Kidney epithelial cell (primary cell): ENCODE data around the gene CCDC197. TPM values are rescaled to one million over a fixed set of nuclear protein-coding genes. Genes with fewer than 3 reads are reported as not detected.

ENCODE experiments used
- DNase-seq: peaks from one replicate; pipeline ENCODE4 v3.0.0-alpha.2; 2010; ENCODE audit warnings: low read depth
- H3K27me3 ChIP-seq: 2 replicates; pipeline ENCODE4 v1.6.0; 2011; ENCODE audit warnings: low read length; ENCODE audit not compliant: control insufficient read depth, insufficient read depth
- H3K36me3 ChIP-seq: 2 replicates; pipeline ENCODE4 v1.5.1; 2011; ENCODE audit warnings: low read length; ENCODE audit not compliant: control insufficient read depth, insufficient read depth
- H3K4me3 ChIP-seq: 2 replicates; pipeline ENCODE4 v1.5.1; 2011; ENCODE audit warnings: low read depth, mild to moderate bottlenecking, control low read depth, low read length
- total RNA-seq: library from RNA; depleted of rRNA; stranded (reverse); fragments of >200 nt; gene quantifications from 2 replicates; pipeline ENCODE4 v1.2.3, GENCODE V29; 2015
- TF ChIP-seq, protein P1 (sequence below): IDR thresholded peaks from 2 replicates; pipeline ENCODE4 v1.5.1; 2011; ENCODE audit warnings: mild to moderate bottlenecking, moderate library complexity, low read length, control low read depth, inconsistent platforms; ENCODE audit not compliant: insufficient read depth, poor library complexity, severe bottlenecking

The CCDC197 gene
- not detected in 2 replicates for total RNA-seq

DNA sequence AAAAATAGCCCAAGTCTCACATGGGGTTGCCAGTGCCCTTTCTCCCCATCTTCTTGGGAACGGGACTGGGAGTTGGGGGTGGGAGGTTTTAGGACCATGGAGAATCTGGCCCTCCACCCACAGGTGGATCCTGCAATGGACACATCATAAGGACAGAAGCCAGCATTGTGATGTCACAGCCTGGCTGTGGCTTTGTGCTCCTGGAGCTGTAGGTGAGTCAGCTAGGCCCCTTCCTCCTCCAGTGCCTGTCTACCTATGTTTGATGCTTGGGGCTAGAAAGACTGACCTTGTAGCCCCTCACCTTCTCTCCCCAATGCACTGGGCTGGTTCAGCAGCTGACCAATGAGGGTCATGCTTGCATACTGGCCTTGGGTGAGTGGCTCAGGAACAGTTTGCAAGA, at the start of gene CCDC197:
CCDC197 (plus strand) TSS at position 220 of the 400 bp plus-strand sequence. CDS start 831 bp downstream, outside the sequence.
- DNase-seq, result no peak
- TF ChIP-seq, protein P1, sequence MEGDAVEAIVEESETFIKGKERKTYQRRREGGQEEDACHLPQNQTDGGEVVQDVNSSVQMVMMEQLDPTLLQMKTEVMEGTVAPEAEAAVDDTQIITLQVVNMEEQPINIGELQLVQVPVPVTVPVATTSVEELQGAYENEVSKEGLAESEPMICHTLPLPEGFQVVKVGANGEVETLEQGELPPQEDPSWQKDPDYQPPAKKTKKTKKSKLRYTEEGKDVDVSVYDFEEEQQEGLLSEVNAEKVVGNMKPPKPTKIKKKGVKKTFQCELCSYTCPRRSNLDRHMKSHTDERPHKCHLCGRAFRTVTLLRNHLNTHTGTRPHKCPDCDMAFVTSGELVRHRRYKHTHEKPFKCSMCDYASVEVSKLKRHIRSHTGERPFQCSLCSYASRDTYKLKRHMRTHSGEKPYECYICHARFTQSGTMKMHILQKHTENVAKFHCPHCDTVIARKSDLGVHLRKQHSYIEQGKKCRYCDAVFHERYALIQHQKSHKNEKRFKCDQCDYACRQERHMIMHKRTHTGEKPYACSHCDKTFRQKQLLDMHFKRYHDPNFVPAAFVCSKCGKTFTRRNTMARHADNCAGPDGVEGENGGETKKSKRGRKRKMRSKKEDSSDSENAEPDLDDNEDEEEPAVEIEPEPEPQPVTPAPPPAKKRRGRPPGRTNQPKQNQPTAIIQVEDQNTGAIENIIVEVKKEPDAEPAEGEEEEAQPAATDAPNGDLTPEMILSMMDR, result no peak
- Histone ChIP-seq H3K27me3 (peaks cover 2% of the 10 kb centered on the region), H3K36me3 (no peaks in the 10 kb centered on the region), H3K4me3 (no peak within 1 kb of the TSS)

DNA sequence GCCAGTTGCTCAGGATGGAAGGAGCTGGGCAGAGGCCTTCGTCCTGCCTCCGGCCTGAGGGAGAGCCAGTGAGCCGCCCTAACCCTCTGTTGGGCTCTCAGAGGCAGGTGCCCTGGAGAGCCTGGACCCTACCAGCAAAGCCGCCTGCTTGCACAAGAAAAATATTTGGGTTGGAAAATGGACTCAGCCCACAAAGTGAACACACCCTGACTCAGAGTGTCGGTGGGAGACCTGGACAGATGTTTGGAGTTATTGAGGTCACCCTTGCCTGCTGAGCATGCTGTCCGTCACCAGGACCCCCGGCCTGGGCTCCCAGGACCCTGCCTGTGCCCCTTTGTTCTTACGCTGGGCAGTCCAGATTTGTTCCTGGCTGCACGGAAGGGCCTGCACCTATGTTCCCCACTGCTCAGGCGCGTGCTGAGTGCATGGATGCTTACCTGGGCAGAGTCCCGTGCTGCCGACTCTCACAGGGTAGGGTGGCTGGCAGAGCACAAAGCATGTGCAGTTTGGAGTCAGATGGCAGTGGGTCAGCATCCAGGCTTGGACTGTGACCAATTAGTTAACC, 47.5 kb upstream of the CCDC197 start:
- Histone ChIP-seq H3K4me3 (no peak overlapping the region), H3K36me3 (no peaks in the 10 kb centered on the region), H3K27me3 (no peaks in the 10 kb centered on the region)
- DNase-seq, result no peak
- TF ChIP-seq, protein P1, result no peak

DNA sequence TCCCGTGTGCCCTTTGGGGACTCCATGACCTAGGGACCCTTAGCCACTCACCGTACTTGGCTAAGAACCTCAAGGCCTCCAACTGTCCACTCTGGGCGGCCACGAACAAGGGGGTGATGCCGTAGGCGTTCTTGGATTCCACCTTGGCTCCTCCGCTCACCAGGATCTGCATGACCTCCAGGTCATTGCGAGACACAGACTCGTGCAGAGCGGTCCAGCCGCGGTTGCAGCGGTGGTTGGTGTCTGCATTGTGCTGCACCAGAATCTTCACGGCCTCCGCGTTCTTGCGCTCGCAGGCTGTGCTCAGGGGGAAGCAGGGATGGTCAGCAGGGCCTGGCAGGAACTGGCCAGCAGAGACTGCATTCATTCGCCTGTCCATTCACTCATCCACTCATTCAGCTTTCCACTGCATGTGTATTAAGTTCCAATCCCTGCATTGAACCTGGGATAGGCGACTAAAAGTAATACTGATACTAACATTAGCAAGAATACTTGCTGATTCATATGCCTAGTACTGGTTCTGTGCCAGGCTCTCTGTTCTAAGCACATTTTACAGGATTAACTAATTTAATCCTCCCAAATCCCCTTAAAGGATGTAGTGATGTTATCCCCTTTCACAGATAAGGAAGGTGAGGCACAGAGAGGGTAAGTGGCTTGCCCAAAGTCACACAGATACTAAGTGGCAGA, 46.0 kb upstream of the CCDC197 start:
- Histone ChIP-seq H3K27me3 (no peaks in the 10 kb centered on the region), H3K4me3 (no peak overlapping the region), H3K36me3 (no peaks in the 10 kb centered on the region)
- TF ChIP-seq, protein P1, result no peak
- no peak for DNase-seq

DNA sequence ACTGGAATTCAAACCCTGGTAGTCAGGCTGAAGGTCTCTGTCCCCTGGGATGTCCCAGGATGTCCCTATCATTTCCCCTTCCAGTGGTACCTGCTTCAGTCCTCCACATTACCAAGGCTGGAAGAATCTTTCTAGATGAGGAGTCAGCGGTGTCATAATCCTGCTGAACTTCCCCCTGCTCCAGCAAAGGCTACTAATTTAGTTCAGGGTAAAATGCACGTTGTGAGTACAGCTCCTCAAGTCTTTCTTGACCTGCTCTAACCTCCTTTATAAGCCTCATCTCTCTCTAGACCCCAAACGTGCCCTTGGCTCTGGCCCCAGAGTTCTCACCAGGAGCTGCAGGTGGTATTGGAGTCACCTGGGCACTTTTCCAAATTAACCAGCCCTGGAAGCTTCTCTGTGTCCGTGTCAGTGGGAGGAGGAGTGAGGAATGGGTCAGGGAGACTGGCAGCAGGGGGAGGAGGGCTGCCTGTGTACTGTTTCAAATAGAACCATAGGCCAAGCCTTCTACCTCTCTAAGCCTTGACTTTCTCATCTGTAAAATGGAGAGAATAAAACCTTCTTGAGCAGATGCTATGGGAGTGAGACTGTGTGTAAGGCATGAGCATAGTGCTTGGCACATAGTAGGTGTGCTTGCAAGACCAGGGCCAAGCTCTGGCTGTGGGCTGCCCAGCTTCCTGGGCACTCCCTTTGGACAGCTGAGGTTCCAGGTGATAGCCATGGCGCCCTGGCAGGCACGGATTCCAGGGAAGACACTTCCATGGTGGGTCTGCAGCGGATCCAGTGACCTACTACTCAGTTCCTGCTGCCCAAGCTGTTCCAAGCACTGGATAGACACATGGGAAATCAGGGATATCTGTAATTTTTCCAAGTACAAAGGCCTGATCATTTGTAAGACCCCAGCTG, 45.2 kb upstream of the CCDC197 start:
- Histone ChIP-seq H3K36me3 (no peaks in the 10 kb centered on the region), H3K27me3 (no peaks in the 10 kb centered on the region), H3K4me3 (no peak overlapping the region)
- TF ChIP-seq, protein P1, result no peak
- DNase-seq, result no peak

DNA sequence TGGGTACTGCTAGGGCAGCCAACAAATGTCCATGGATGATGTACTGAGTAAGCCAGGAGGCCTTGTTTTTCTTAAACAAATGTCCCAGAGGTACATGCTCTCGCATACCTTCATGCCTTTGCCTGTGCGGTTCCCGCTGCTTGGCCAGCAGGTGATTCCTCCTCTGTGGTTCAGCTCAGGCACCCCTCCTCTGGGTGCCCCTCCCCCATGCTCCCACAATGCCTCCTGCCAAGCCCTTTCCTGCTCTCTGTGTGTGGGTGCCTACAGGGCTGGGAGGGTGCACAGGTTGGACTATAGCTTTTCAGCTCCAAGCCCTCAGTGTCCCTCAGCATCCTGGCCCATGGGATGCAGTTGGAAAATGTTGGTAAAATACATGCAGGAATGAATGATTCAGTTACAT, 44.3 kb upstream of the CCDC197 start:
- Histone ChIP-seq H3K27me3 (no peaks in the 10 kb centered on the region), H3K4me3 (no peak overlapping the region), H3K36me3 (no peaks in the 10 kb centered on the region)
- DNase-seq, result no peak
- TF ChIP-seq, protein P1, result no peak
